Parathyroid adenoma (tissue), 2 donors: ENCODE results near the gene STK24.

ENCODE experiments used
- H2AFZ ChIP-seq: fragments of 300-600 bp; sonication (generic); one replicate; pipeline ENCODE4 v1.7.0; 2017; ENCODE audit warnings: antibody characterized with exemption, mild to moderate bottlenecking
- H3K27ac ChIP-seq: fragments of 300-600 bp; sonication (generic); one replicate; pipeline ENCODE4 v1.7.0; 2017
- H3K27me3 ChIP-seq: fragments of 300-600 bp; sonication (generic); one replicate; pipeline ENCODE4 v1.7.0; 2017; ENCODE audit warnings: low read length; ENCODE audit not compliant: control insufficient read depth, insufficient read depth
- H3K36me3 ChIP-seq: fragments of 300-600 bp; sonication (generic); one replicate; pipeline ENCODE4 v1.7.0; 2017; ENCODE audit warnings: low read length; ENCODE audit not compliant: control insufficient read depth, insufficient read depth
- H3K4me1 ChIP-seq: fragments of 300-600 bp; sonication (generic); one replicate; pipeline ENCODE4 v1.7.0; 2017; ENCODE audit warnings: control low read depth
- H3K4me2 ChIP-seq: fragments of 300-600 bp; sonication (generic); one replicate; pipeline ENCODE4 v1.7.0; 2017; ENCODE audit warnings: low read length
- H3K4me3 ChIP-seq: fragments of 300-600 bp; sonication (generic); one replicate; pipeline ENCODE4 v1.7.0; 2017; ENCODE audit warnings: low read depth, low read length
- H3K79me2 ChIP-seq: fragments of 300-600 bp; sonication (generic); one replicate; pipeline ENCODE4 v1.7.0; 2017; ENCODE audit warnings: control low read depth
- H3K9ac ChIP-seq: fragments of 300-600 bp; sonication (generic); one replicate; pipeline ENCODE4 v1.7.0; 2017; ENCODE audit warnings: mild to moderate bottlenecking
- H3K9me3 ChIP-seq: fragments of 300-600 bp; sonication (generic); one replicate; pipeline ENCODE4 v1.7.0; 2017; ENCODE audit warnings: low read length; ENCODE audit not compliant: control insufficient read depth
- TF ChIP-seq, protein P1 (sequence below): fragments of 300-600 bp; sonication (generic); IDR thresholded peaks from one replicate; pipeline ENCODE4 v1.7.0; 2017; ENCODE audit warnings: antibody characterized with exemption, mild to moderate bottlenecking
- donor health status: primary hyperparathyroidism.

STK24 gene

DNA sequence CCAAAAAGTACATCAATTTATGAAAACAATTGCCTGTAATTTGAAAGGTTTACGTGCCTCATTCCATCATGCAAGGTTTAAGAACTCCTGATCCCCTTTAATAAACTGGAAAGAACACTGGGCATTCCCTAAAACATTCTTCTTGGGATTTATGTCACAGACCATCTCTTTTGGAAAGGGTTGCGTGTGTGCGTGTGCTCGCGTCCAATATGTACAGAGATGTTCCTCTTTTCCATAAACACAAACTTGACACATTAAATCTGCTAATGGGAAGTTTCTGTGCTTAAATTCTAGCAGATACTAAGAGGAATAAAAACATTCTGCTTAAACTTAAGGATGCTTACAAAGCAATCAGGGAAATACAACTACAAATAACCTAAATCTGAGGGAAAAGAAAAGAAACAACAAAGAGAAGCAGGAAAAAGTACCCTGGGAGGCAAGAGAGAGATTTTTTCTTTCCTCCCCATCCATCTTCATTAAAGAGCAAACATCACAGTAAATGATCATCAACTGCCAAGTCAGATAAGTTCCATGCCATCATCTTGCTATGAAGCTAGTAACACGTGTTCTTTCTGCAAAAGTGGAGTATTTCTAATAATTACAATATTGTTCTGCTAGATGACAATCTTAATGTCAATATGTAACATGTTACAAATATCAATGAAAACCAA lies 83.7 kb downstream of the STK24 start:
- Histone ChIP-seq H3K27ac (no peak overlapping the region), H3K4me1 (peaks cover 5% of the 10 kb centered on the region)

DNA sequence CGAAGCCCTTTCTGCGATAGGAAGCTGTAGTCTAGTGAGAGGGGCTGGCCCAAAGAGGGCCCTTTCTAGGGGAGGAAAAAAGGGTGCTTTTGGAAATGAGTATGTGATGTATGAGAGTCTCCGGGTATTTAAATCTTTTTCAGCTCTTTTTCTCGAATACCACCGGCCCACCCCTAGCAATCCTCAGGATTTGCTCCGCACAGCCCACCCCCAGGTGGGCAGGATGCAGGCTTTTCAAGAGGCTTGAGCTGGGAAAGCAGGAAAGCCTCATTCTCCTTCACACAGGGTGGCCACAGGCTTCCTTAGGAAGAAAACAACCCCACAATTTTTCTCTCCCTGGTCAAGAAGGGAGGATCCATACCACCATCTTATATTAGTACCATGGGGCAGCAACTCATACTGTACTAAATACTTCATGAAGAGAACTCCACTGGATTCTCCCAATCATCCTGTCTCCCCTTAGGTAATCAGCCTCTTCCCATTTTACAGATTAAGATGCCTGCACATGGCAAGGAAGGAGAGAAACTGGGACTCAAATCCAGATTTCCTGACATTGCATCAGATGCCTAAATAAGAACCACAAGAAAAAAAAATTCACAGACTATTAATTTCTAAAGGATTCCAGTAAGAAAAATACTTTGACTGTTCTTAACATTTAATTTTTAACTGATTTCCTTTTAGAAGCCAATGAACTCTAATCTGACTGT lies 84.4 kb downstream of the STK24 start:
- no peak overlapping the region for H3K4me2 ChIP-seq
- H3K36me3 ChIP-seq, result no peaks in the 10 kb centered on the region
- no peak overlapping the region for H3K9ac ChIP-seq
- no peak overlapping the region for H3K4me3 ChIP-seq
- H2AFZ ChIP-seq, result no peak overlapping the region
- H3K79me2 ChIP-seq, result peaks cover 28% of the 10 kb centered on the region
- no peak overlapping the region for H3K27ac ChIP-seq
- no peaks in the 10 kb centered on the region for H3K9me3 ChIP-seq
- H3K27me3 ChIP-seq, result no peaks in the 10 kb centered on the region
- TF ChIP-seq, protein P1, sequence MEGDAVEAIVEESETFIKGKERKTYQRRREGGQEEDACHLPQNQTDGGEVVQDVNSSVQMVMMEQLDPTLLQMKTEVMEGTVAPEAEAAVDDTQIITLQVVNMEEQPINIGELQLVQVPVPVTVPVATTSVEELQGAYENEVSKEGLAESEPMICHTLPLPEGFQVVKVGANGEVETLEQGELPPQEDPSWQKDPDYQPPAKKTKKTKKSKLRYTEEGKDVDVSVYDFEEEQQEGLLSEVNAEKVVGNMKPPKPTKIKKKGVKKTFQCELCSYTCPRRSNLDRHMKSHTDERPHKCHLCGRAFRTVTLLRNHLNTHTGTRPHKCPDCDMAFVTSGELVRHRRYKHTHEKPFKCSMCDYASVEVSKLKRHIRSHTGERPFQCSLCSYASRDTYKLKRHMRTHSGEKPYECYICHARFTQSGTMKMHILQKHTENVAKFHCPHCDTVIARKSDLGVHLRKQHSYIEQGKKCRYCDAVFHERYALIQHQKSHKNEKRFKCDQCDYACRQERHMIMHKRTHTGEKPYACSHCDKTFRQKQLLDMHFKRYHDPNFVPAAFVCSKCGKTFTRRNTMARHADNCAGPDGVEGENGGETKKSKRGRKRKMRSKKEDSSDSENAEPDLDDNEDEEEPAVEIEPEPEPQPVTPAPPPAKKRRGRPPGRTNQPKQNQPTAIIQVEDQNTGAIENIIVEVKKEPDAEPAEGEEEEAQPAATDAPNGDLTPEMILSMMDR, result no peak
- peaks cover 5% of the 10 kb centered on the region for H3K4me1 ChIP-seq

More for the DNA sequence above, 83.7 kb downstream of the STK24 start:
- no peaks in the 10 kb centered on the region for H3K36me3 ChIP-seq
- no peaks in the 10 kb centered on the region for H3K27me3 ChIP-seq
- no peak overlapping the region for H3K4me3 ChIP-seq
- H3K9ac ChIP-seq, result no peak overlapping the region
- H3K79me2 ChIP-seq, result peaks cover 31% of the 10 kb centered on the region
- H3K9me3 ChIP-seq, result no peaks in the 10 kb centered on the region
- no peak overlapping the region for H2AFZ ChIP-seq
- TF ChIP-seq, protein P1, result no peak
- no peak overlapping the region for H3K4me2 ChIP-seq

- H3K36me3 ChIP-seq, result no peaks in the 10 kb centered on the region
- no peak overlapping the region for H3K27ac ChIP-seq
- H3K4me2 ChIP-seq, result no peak overlapping the region
- H3K4me1 ChIP-seq, result peaks cover under 1% of the 10 kb centered on the region
- H3K9ac ChIP-seq, result no peak overlapping the region
- H3K4me3 ChIP-seq, result no peak overlapping the region
- H2AFZ ChIP-seq, result no peak overlapping the region
- no peaks in the 10 kb centered on the region for H3K9me3 ChIP-seq
- no peaks in the 10 kb centered on the region for H3K27me3 ChIP-seq
- TF ChIP-seq, protein P1, result no peak
- peaks cover 22% of the 10 kb centered on the region for H3K79me2 ChIP-seq
Observed at GRCh38 chr13:98490866-98491265, 86.0 kb downstream of the STK24 start.

GRCh38 chr13:98490195-98490836 lies 86.6 kb downstream of the STK24 start:
- peaks cover 5% of the 10 kb centered on the region for H3K4me1 ChIP-seq
- H2AFZ ChIP-seq, result no peak overlapping the region
- no peaks in the 10 kb centered on the region for H3K27me3 ChIP-seq
- H3K4me2 ChIP-seq, result no peak overlapping the region
- H3K9me3 ChIP-seq, result no peaks in the 10 kb centered on the region
- H3K79me2 ChIP-seq, result peaks cover 22% of the 10 kb centered on the region
- H3K27ac ChIP-seq, result no peak overlapping the region
- H3K4me3 ChIP-seq, result no peak overlapping the region
- no peak overlapping the region for H3K9ac ChIP-seq
- H3K36me3 ChIP-seq, result no peaks in the 10 kb centered on the region
- TF ChIP-seq, protein P1, result no peak
